ENCODE data around the gene LY86. TPM values are rescaled to one million over a fixed set of nuclear protein-coding genes. Genes with fewer than 3 reads are reported as not detected.

LY86 gene
- total RNA-seq, 2 donors from 2014 or later: 0.82 to 5.2 TPM

GRCh38 chr6:6566766-6567165, 21.8 kb upstream of the LY86 start:
- Histone ChIP-seq H3K4me1 (no peaks in the 10 kb centered on the region), H3K9me3 (no peaks in the 10 kb centered on the region), H3K27ac (no peak overlapping the region), H3K36me3 (no peaks in the 10 kb centered on the region), H3K27me3 (no peaks in the 10 kb centered on the region), H3K4me3 (no peak overlapping the region)
- DNase-seq (ENCODE audit: low spot score): no peak
- no peak for TF ChIP-seq CTCF (IDR thresholded peaks at IDR 0.05)

- Histone ChIP-seq H3K27ac (no peak overlapping the region), H3K27me3 (no peaks in the 10 kb centered on the region), H3K9me3 (peaks cover 0 to 6% of the 10 kb centered on the region in 2 donors), H3K4me1 (no peaks in the 10 kb centered on the region), H3K36me3 (no peaks in the 10 kb centered on the region), H3K4me3 (no peak overlapping the region)
- DNase-seq (ENCODE audit: low spot score): no peak
- no peak for TF ChIP-seq CTCF (IDR thresholded peaks at IDR 0.05)
Measured at GRCh38 chr6:6569096-6569810, 19.3 kb upstream of the LY86 start.

GRCh38 chr6:6569811-6570164, 18.7 kb upstream of the LY86 start:
- Histone ChIP-seq H3K27ac (no peak overlapping the region), H3K4me1 (no peaks in the 10 kb centered on the region), H3K36me3 (no peaks in the 10 kb centered on the region), H3K4me3 (no peak overlapping the region), H3K9me3 (peaks cover 0 to 12% of the 10 kb centered on the region in 2 donors), H3K27me3 (no peaks in the 10 kb centered on the region)
- no peak for DNase-seq (ENCODE audit: low spot score)
- no peak for TF ChIP-seq CTCF (IDR thresholded peaks at IDR 0.05)

- Histone ChIP-seq H3K36me3 (no peaks in the 10 kb centered on the region), H3K4me3 (no peak overlapping the region), H3K9me3 (peaks cover 0 to 21% of the 10 kb centered on the region in 2 donors), H3K27ac (no peak overlapping the region), H3K4me1 (no peaks in the 10 kb centered on the region), H3K27me3 (no peaks in the 10 kb centered on the region)
- no peak for DNase-seq (ENCODE audit: low spot score)
- TF ChIP-seq CTCF (IDR thresholded peaks at IDR 0.05): no peak
Measured at GRCh38 chr6:6570929-6571671, 17.4 kb upstream of the LY86 start.

GRCh38 chr6:6575143-6575542, 13.4 kb upstream of the LY86 start:
- H3K4me1 ChIP-seq: no peaks in the 10 kb centered on the region
- no peak for TF ChIP-seq CTCF (IDR thresholded peaks at IDR 0.05)

More at GRCh38 chr6:6575143-6575542, 13.4 kb upstream of the LY86 start:
- Histone ChIP-seq H3K36me3 (no peaks in the 10 kb centered on the region), H3K9me3 (peaks cover 0 to 28% of the 10 kb centered on the region in 2 donors), H3K27me3 (no peaks in the 10 kb centered on the region), H3K27ac (no peak overlapping the region), H3K4me3 (no peak overlapping the region)
- no peak for DNase-seq (ENCODE audit: low spot score)

Data from right atrium auricular region (tissue), 2 donors.